Superior temporal gyrus (tissue), 1 donor: ENCODE results near the gene BNC1.
"Not testable (repeated sequence)": the region's sequence is repeated elsewhere in the genome, so short reads cannot be mapped to it uniquely, and the experiment has no call there.

Experiments
- DNase-seq: peaks from one replicate; pipeline ENCODE4 v3.0.0-alpha.2; 2016; ENCODE audit errors: extremely low spot score

The BNC1 gene

GRCh38 chr15:83248151-83249029 is 36.1 kb downstream of the BNC1 start:
- peak; percentile 96 for DNase-seq

GRCh38 chr15:83243634-83244033 is 40.8 kb downstream of the BNC1 start:
- DNase-seq, result no peak

GRCh38 chr15:83230242-83230641 is 54.2 kb downstream of the BNC1 start:
- DNase-seq, result no peak

GRCh38 chr15:83225449-83225848 is 59.0 kb downstream of the BNC1 start:
- no peak for DNase-seq

- not testable (repeated sequence) for DNase-seq
Measured at GRCh38 chr15:83221781-83222180, 62.7 kb downstream of the BNC1 start.

GRCh38 chr15:83219026-83219425 is 65.4 kb downstream of the BNC1 start:
- DNase-seq, result no peak

GRCh38 chr15:83215306-83215705 is 69.2 kb downstream of the BNC1 start:
- DNase-seq, result no peak

- no peak for DNase-seq
Measured at GRCh38 chr15:83210619-83211018, 73.8 kb downstream of the BNC1 start.

GRCh38 chr15:83209333-83209732 is 75.1 kb downstream of the BNC1 start:
- DNase-seq, result no peak

GRCh38 chr15:83208367-83208661 is 76.2 kb downstream of the BNC1 start:
- DNase-seq, result no peak

GRCh38 chr15:83207660-83208366 is 76.7 kb downstream of the BNC1 start, which contains the start of gene HDGFL3:
TSS of gene HDGFL3 (minus strand) at chr15:83207823. CDS start at chr15:83207414, 409 bp downstream.
- DNase-seq, result peak; percentile 52

- DNase-seq, result no peak
Measured at GRCh38 chr15:83207009-83207659, 77.3 kb downstream of the BNC1 start.

GRCh38 chr15:83206526-83207008 is 77.9 kb downstream of the BNC1 start:
- no peak for DNase-seq
